GM19438 (cell line): Measurements from ENCODE around the gene HSPB7.
"Not testable (repeated sequence)": the region's sequence is repeated elsewhere in the genome, so short reads cannot be mapped to it uniquely, and the experiment has no call there.

Source experiments
- ATAC-seq: cut with Tn5 transposase; IDR thresholded peaks from one replicate; pipeline ENCODE4 v1.9.1; 2021; ENCODE audit warnings: low read depth; ENCODE audit not compliant: unreplicated experiment

HSPB7 gene

DNA sequence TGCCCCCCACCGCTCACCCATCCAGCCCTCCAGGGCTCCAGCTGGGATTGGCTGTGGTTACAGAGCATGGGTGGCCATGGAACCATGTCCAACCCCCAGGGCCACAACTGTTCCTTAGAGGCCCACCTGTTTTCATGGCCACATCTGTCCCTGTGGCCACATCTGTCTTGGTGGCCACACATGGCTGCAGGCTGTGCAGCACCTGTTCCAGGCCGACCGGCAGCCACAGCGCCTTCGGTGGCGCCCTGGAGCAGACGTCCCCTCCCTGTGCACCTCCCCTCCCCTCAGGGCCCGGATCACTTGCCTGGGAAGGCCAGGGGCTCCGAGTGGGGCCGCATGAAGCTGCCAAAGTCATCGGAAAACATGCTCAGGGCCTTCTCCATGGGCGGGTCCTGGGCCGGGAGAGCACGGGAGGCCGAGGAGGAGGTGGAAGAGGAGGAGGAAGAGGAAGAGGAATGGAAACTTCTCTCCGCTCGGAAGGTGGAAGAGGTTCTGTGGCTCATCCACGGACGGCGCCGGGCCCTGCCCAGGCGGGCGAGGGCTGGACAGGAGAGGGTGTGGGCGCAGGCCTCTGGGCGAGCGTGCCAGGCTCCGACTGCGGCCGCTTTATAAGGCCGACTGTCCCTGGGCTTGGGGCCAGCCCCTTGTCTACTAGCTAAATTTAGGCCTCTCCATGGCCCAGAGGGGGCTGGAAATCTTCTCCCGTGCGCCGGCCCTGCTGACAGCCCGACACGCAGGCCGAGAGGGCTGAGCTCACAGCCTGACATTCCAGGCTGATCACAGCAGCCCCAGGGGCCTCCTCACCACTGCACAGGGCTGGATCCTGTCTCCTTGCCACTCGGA, at the start of gene HSPB7:
Gene HSPB7, minus strand, starts transcription at position 583 of the 843 bp plus-strand sequence. Its CDS starts 80 bp downstream, at position 503.
- ATAC-seq: no peak

DNA sequence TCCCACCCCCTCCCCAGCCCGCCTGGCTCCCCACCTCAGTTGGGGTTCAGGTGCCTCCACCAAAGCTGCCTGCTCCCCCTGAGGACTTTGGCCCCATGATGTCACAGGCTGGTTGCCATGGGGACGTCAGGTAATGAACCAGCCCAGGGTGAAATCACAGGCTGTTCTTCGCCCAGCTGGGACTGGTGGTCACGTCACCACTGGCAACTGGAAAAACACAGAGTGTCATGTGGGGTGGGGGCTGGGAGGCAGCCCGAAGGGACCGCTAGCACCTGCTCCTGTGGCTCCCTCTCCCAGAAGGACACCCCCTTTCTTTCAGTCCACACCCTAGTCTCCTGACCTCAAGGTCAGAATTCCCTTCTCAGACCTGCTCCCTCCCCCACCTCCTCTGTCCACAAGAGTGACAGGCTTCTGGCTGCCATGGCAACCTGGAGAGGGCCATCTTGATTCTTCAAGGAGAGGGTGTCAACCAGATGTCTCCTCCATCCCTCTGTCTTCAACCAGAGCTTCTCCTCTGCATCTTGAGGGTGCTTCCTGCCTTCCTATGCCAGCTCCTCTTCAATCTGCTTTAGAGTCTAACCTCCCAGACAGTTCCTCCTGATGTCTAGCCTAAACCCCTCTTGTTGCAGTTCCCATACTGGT, 49.4 kb upstream of the HSPB7 start:
- no peak for ATAC-seq

DNA sequence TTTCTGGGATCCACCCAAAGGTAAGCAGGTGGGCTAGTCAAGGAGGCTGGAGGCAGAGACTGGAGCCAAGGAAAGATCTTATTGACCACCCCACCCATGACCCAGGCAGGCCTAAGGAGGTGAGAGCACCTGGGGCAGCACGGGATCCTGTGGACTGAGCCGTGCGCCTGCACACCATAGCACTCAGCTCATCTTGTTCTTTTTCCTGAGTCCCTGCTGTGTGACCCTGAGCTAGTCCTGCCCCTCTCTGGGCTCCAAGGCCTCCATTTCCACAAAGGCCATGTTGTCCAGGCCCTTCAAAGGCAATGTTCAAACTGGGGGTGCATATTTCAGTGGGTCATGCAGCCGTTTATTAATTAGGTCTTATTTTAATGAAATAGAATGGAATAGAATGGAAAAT, 48.4 kb upstream of the HSPB7 start:
- no peak for ATAC-seq

- no peak for ATAC-seq
Observed at GRCh38 chr1:16065269-16065576, 47.4 kb upstream of the HSPB7 start.

DNA sequence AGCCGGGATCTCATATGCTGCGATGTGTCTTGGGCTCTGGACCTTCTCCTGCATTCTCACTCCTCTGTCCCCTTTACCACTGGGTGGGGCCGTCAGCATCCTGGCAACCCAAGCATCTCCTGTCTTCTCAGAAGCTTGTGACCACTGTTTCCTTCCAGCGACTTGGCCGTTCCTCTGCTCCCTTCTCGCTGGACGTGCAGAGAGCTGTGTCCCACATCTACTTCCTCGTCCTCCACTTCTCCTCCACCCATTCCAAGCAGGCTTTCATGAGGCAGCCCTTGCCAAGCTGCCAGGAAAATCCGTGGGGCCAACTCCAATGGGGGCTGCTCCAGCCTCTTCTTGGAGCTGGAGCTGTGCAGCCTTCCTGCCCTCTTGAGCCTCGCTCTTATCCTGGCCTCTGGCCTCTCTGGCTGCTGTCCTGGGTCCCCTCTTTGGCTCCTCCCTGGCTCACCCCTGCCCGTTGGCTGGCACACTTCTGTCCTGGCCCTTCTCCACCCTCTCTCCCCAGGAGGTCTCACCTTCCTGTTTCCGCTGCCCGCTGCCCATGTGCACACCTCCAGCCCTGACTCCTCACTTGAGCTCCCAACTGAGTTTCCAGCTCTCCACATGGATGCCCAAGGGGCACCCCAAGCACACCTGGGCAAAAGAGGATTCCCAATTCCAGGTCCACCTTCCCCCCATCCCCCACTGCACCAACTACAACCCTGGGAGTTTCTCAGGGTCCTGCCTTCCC, 46.9 kb upstream of the HSPB7 start:
- ATAC-seq: no peak

DNA sequence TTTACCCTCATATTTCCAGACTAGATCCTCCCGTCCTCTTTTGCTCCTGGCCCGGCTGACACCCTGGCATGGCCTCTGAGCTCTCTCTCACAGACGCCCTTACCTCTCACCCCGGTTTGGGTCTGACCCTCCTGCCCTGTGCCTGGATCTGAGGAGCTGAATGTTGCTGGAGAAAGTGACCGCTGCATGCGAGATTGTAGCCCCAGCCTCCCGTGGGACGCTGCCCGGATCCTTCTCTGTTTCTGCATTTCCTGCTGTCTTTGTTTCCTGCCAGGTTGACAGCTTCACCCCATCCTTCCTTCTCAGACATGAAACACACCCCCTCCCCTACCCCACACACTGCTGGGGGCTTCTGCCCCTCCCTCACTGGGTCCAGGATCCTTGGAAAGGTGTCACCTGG, 46.1 kb upstream of the HSPB7 start:
- ATAC-seq: no peak

DNA sequence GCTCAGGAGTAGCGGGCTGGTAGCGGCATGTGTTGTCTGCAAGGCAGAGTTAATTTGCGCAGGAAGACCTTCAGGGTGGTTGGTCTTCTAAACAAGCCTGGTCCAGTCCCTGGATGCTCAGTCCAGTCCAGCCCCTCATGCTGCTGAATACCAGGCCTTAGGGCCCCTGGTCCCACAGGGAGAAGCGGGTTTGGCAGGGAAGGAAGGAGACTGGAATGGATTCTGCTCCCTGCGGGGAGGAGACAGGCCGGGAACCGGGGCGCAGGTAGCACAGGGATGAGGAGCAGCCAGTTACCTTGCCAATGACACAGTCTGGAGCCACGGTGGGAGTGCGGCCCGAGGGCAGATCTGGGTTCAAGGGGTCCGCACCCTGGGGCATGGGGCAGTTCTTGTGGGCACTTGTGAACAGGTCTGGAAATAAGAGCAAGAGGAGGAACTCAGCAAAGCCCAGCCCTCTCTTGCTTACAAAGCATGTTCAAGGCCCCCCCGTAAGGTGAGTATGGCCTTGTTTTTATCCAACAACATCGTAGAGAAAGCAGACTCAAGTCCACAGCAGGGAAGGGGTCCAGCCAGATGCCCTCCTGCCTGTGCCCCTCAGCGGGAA, 45.5 kb upstream of the HSPB7 start:
- ATAC-seq: no peak

DNA sequence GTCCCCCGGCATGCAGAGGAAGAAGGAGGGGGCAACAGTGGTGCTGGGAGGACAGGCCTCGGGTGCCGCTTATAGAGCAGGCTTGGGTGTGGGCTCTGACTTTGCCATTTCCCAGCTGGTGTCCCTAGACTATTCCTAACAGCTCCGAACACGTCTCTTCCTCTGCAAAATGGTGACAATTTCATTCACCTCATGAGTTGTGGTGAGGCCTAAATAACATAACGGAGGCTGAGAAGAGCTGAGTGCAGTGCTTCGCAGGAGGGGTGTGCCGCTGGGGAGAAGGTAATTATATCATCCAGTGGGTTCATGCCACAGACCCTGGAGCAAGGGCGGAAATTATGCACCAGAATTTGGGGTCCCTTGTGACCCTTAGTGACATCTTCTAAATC, 44.8 kb upstream of the HSPB7 start:
- ATAC-seq: not testable (repeated sequence)

DNA sequence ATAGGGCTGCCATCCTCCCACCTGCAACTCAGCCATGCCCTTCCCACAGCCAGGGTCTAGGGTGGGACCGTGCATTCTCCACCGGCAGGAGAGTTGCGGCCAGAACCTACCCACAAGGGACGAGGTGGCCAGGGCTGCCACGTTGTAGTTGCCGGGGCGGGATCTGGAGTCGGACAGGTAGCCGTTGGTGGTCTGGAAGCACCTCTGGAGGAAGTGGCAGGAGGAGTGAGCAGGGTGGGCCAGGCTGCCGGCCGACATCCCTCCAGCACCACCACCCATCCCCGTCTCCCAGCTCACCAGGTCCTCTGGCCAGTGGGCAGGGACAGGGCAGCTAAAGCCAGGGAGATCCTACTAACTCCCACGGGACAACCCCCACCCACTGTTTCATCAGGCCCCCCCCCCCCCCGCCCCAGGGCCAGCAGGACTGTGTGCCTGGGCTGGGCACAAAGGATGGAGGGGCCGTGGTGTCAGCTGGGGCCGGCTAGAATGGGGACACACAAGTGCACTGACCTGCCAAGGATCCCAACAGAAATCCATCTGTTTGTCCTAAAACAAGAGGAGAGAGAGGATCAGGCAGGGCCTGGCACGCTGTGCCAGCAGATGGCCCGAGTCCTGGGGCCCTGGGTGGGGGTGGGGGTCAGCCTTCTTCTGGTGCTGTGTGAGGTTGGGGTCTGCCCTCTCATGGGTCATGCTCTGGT, 44.3 kb upstream of the HSPB7 start:
- not testable (repeated sequence) for ATAC-seq

DNA sequence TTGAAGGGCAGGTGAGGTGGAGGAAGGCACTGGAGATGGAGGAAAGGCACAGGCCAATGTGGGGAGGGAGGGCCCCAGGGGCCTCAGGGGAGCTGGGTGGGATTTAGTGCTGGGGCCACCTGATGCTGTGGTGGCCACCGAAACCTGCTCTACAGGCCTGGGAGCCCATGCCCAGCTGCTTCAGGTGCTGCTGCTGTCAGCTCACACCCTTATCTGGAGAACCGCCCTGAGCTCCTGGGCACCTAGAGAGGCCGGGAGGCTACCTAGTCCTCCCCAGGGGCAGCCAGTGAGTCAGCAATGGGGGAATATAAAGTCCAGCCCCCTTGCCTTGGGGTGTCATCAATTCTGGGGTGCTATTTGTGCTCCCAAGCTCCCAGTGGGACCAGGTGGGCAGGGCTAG, 43.4 kb upstream of the HSPB7 start:
- no peak for ATAC-seq

DNA sequence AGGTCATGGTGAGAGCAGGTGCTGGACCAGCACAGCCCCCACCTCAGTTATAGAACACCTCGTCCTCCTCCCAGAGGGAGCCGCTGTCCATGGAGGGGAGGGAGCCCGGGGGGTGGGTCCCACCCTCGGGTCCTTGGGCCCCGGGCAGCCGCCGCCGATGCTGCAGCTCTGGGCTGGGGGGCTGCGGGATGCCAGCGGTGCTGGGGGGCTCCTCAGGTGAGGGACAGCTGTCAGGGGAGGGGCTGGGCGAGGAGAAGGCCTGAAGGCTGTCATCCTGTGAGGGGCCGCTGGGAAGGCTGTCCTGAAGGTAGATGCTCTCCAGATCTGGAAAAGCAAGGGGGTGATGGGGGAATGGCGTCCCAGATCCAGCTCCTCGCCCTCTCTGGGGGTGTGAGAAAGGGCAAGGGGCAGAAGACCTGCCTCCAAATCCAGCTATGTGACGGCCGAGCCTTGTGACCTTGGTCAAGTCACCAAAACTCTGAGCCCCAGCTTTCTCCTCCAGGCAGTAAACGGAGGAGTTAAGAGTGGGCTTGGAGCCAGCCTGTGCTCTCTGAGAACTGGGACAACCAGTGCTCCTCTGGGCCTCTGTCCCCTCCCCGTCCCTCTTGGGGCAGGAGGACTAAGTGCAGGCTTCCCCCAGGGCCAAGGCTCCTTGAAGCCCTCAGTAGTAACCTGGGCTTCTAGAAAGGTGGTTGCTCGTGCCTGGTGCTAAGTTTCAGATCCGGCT, 40.7 kb upstream of the HSPB7 start:
- ATAC-seq: not testable (repeated sequence)

- ATAC-seq: not testable (repeated sequence)
Observed at GRCh38 chr1:16057314-16057915, 39.6 kb upstream of the HSPB7 start.

- ATAC-seq: not testable (repeated sequence)
Observed at GRCh38 chr1:16056521-16056912, 38.7 kb upstream of the HSPB7 start.

DNA sequence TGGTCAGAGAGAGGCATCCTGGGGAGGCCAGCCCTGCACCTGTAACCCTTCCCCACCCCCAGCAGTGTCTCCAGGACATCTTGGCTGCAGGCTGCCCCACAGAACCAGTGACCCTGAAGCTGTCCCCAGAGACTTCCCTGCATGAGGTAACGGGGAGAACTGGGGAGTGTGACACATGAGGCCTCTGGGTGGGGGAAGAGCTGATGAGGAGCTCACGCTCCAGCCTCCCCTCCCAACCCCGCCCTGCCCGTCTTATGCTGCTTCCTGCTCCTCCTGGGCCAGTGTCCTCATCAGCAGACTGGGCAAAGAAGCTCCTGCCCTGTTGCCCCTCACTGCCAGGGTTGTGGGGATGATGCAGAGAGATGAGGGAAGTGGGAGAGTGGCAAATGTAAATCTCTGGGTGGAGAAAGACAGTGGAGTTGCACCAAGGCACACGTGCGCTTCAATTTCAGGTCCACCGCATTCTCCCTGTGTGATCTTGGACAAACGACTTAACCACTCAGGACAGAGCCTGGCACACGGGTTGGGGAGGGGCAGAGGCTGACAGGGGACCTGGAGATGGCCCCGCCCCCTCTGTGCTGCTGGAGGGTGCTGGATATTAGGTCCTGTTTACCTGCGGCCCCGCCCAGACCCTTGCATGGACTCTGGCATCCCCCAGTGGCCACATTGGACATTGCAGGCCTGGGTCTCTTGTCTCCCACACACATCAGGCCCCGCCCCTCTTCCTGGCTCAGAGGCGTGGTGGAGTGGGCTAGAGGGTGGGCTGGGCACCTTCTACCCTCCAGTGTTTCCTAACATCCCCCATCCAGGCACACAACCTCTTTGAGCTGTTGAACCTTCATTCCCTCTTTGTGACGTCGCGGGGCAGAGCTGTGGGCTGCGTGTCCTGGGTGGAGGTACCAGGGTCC, 38.0 kb upstream of the HSPB7 start:
- no peak for ATAC-seq

DNA sequence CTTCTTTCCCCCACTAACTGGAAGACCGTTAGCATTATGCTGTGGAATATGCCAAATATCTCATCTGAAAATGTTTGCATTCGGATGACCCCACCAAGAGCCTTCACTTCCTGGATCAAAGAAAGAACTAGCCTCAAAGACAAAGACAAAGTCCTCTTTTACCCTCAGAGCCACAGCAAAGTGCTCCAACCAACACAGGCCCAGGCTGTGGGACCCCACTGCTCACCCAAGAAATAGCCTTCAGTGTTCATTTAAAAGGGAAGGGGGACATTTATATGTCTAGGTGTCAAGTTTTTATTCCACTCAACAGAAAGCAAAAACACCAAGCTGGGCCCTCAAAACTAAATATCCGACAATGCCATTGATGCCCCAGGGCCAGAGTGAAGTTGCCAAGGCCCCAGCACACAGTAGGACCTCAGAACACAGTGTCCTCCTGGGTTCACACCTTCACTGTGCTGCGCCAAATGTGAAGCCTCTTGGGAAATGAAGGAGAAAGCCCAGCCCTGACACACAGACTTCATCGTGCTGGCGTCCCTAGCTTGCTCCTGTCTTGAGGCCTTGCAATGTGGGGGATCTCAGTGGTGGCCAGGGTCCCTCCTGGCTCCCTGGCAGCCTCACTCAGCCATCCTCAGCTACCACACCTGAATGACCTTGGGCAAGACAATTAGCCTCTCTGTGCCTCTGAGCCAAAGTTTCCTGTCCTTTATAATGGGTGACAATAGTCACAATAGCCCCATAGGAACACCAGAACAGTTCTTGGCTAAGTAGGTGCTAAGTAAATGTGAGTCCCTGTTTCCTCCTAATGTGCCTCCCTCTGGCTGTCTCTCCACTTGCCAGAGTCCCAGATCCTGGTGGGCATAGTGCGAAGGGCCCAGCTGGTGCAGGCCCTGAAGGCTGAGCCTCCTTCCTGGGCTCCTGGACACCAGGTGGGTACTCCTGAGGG, 37.0 kb upstream of the HSPB7 start:
- ATAC-seq: no peak

- no peak for ATAC-seq
Observed at GRCh38 chr1:16053781-16054502, 36.1 kb upstream of the HSPB7 start.

- ATAC-seq: not testable (repeated sequence)
Observed at GRCh38 chr1:16051949-16052348, 34.1 kb upstream of the HSPB7 start.
